Trophoblast cell (in vitro differentiated cells and primary cell): ENCODE data around the gene KCNB1.

Experiments
- DNase-seq, 2 donors: peaks; one replicate each; pipeline ENCODE4 v3.0.0-alpha.2; 2016
- H2AFZ ChIP-seq: 2 replicates; pipeline ENCODE4 v1.6.1; 2013; ENCODE audit warnings: low read length, moderate library complexity, mild to moderate bottlenecking; ENCODE audit not compliant: insufficient read depth, poor library complexity
- H2AK5ac ChIP-seq: 2 replicates; pipeline ENCODE4 v1.6.1; 2013; ENCODE audit warnings: mild to moderate bottlenecking, low read length
- H2BK120ac ChIP-seq: 2 replicates; pipeline ENCODE4 v1.6.1; 2013; ENCODE audit warnings: low read length, mild to moderate bottlenecking, moderate library complexity; ENCODE audit not compliant: insufficient read depth, poor library complexity
- H2BK12ac ChIP-seq: 2 replicates; pipeline ENCODE4 v1.6.1; 2013; ENCODE audit warnings: mild to moderate bottlenecking, low read length, moderate library complexity
- H2BK5ac ChIP-seq: 2 replicates; pipeline ENCODE4 v1.6.1; 2013; ENCODE audit warnings: low read length, low read depth, moderate library complexity, mild to moderate bottlenecking; ENCODE audit not compliant: poor library complexity
- H3K14ac ChIP-seq: 2 replicates; pipeline ENCODE4 v1.6.1; 2013; ENCODE audit warnings: mild to moderate bottlenecking, low read length
- H3K18ac ChIP-seq: 2 replicates; pipeline ENCODE4 v1.6.1; 2013; ENCODE audit warnings: mild to moderate bottlenecking, low read length
- H3K23ac ChIP-seq: 2 replicates; pipeline ENCODE4 v1.6.1; 2013; ENCODE audit warnings: low read length
- H3K27ac ChIP-seq: 2 replicates; pipeline ENCODE4 v1.5.1; 2013; ENCODE audit warnings: low read depth, mild to moderate bottlenecking, inconsistent platforms, low read length, moderate library complexity
- H3K27me3 ChIP-seq: 2 replicates; pipeline ENCODE4 v1.6.1; 2013; ENCODE audit warnings: inconsistent platforms, mild to moderate bottlenecking, low read length, moderate library complexity; ENCODE audit not compliant: insufficient read depth
- H3K36me3 ChIP-seq, 2 experiments: 1 replicate in 1 of 2; 2 replicates in 1 of 2; pipeline ENCODE4 v1.6.1; 2013; ENCODE audit warnings: low read length in 2 of 2, mild to moderate bottlenecking in 2 of 2, moderate library complexity in 1 of 2; ENCODE audit not compliant: insufficient read depth in 2 of 2, control insufficient read depth in 1 of 2
- H3K4ac ChIP-seq: 2 replicates; pipeline ENCODE4 v1.6.1; 2013; ENCODE audit warnings: low read depth, mild to moderate bottlenecking, low read length, moderate library complexity
- H3K4me1 ChIP-seq, 2 experiments: 1 replicate in 1 of 2; 2 replicates in 1 of 2; pipeline ENCODE4 v1.6.1; 2013; ENCODE audit warnings: low read length in 2 of 2, mild to moderate bottlenecking in 2 of 2, moderate library complexity in 1 of 2; ENCODE audit not compliant: insufficient read depth in 2 of 2, control insufficient read depth in 1 of 2
- H3K4me2 ChIP-seq: 2 replicates; pipeline ENCODE4 v1.6.1; 2013; ENCODE audit warnings: inconsistent platforms, mild to moderate bottlenecking, low read length, moderate library complexity
- H3K4me3 ChIP-seq: 2 replicates; pipeline ENCODE4 v1.5.1; 2013; ENCODE audit warnings: mild to moderate bottlenecking, low read depth, low read length, inconsistent platforms
- H3K79me1 ChIP-seq: one replicate; pipeline ENCODE4 v1.6.1; 2013; ENCODE audit warnings: low read length
- H3K79me2 ChIP-seq: 2 replicates; pipeline ENCODE4 v1.6.1; 2013; ENCODE audit warnings: low read length, mild to moderate bottlenecking; ENCODE audit not compliant: control insufficient read depth, insufficient read depth, poor library complexity
- H3K9ac ChIP-seq: 2 replicates; pipeline ENCODE4 v1.6.1; 2013; ENCODE audit warnings: mild to moderate bottlenecking, low read length
- H3K9me3 ChIP-seq: 2 replicates; pipeline ENCODE4 v1.6.1; 2013; ENCODE audit warnings: low read depth, mild to moderate bottlenecking, control low read depth, inconsistent platforms, low read length; ENCODE audit not compliant: insufficient read depth
- H4K12ac ChIP-seq: 2 replicates; pipeline ENCODE4 v1.6.1; 2013; ENCODE audit warnings: low read depth, mild to moderate bottlenecking, low read length, moderate library complexity
- H4K8ac ChIP-seq: 2 replicates; pipeline ENCODE4 v1.6.1; 2013; ENCODE audit warnings: low read depth, mild to moderate bottlenecking, low read length, moderate library complexity
- H4K91ac ChIP-seq: one replicate; pipeline ENCODE4 v1.6.1; 2013; ENCODE audit warnings: low read depth, mild to moderate bottlenecking, low read length, moderate library complexity
- WGBS: extraction: QIAGEN DNeasy Blood & Tissue Kit; methylation state at CpG from one replicate; pipeline ENCODE4 v1.1.7; 2013; ENCODE audit warnings: missing lambda C conversion rate; ENCODE audit not compliant: insufficient read length, insufficient coverage; ENCODE audit errors: extremely low coverage; 5-methylcytosine and 5-hydroxymethylcytosine counted together

Gene KCNB1

GRCh38 chr20:49513517-49513916, 31.0 kb upstream of the KCNB1 start:
- H4K8ac ChIP-seq, result no peak overlapping the region
- no peak overlapping the region for H2BK5ac ChIP-seq
- H3K14ac ChIP-seq, result no peak overlapping the region
- no peaks in the 10 kb centered on the region for H3K79me2 ChIP-seq
- no peak overlapping the region for H3K23ac ChIP-seq
- H2AFZ ChIP-seq, result no peak overlapping the region
- no peaks in the 10 kb centered on the region for H3K9me3 ChIP-seq
- no peaks in the 10 kb centered on the region for H3K27me3 ChIP-seq
- H2BK120ac ChIP-seq, result no peak overlapping the region
- no peak overlapping the region for H3K27ac ChIP-seq
- no peak overlapping the region for H3K9ac ChIP-seq
- no CpG with 5 or more reads among the region's 2 CpGs for WGBS
- no peak for DNase-seq
- no peak overlapping the region for H3K4me2 ChIP-seq
- H2AK5ac ChIP-seq, result no peak overlapping the region
- no peak overlapping the region for H3K4ac ChIP-seq
- H4K12ac ChIP-seq, result no peak overlapping the region
- no peak overlapping the region for H3K4me3 ChIP-seq
- no peaks in the 10 kb centered on the region for H3K79me1 ChIP-seq
- H3K4me1 ChIP-seq, result peaks cover 3 to 5% of the 10 kb centered on the region in 2 experiments
- H3K18ac ChIP-seq, result no peak overlapping the region
- no peaks in the 10 kb centered on the region for H3K36me3 ChIP-seq
- H2BK12ac ChIP-seq, result no peak overlapping the region
- H4K91ac ChIP-seq, result no peak overlapping the region

GRCh38 chr20:49513009-49513408, 30.5 kb upstream of the KCNB1 start:
- no peak overlapping the region for H2BK120ac ChIP-seq
- H3K18ac ChIP-seq, result no peak overlapping the region
- H3K14ac ChIP-seq, result no peak overlapping the region
- H3K4ac ChIP-seq, result no peak overlapping the region
- no peak overlapping the region for H3K23ac ChIP-seq
- H3K36me3 ChIP-seq, result peaks cover under 1 to 2% of the 10 kb centered on the region in 2 experiments
- H3K4me2 ChIP-seq, result no peak overlapping the region
- WGBS, result no CpG with 5 or more reads among the region's 11 CpGs
- no peak for DNase-seq
- no peak overlapping the region for H4K91ac ChIP-seq
- H3K4me1 ChIP-seq, result peaks cover 3 to 5% of the 10 kb centered on the region in 2 experiments
- H3K79me2 ChIP-seq, result no peaks in the 10 kb centered on the region
- H4K12ac ChIP-seq, result no peak overlapping the region
- H4K8ac ChIP-seq, result no peak overlapping the region
- no peaks in the 10 kb centered on the region for H3K9me3 ChIP-seq
- H2AK5ac ChIP-seq, result no peak overlapping the region
- no peak overlapping the region for H3K27ac ChIP-seq
- no peak overlapping the region for H3K9ac ChIP-seq
- no peak overlapping the region for H3K4me3 ChIP-seq
- no peaks in the 10 kb centered on the region for H3K79me1 ChIP-seq
- no peaks in the 10 kb centered on the region for H3K27me3 ChIP-seq
- no peak overlapping the region for H2BK12ac ChIP-seq
- H2BK5ac ChIP-seq, result no peak overlapping the region
- no peak overlapping the region for H2AFZ ChIP-seq

- Histone ChIP-seq H2AK5ac (no peak overlapping the region), H3K36me3 (peaks cover 5 to 8% of the 10 kb centered on the region in 2 experiments), H3K9me3 (no peaks in the 10 kb centered on the region), H2BK12ac (no peak overlapping the region), H4K8ac (no peak overlapping the region), H4K91ac (no peak overlapping the region), H4K12ac (no peak overlapping the region), H3K14ac (no peak overlapping the region), H3K27ac (no peak overlapping the region), H3K4me3 (no peak overlapping the region), H3K27me3 (no peaks in the 10 kb centered on the region), H3K79me1 (no peaks in the 10 kb centered on the region), H3K18ac (no peak overlapping the region), H2BK5ac (no peak overlapping the region), H3K9ac (no peak overlapping the region), H3K4ac (no peak overlapping the region), H3K4me2 (no peak overlapping the region), H2BK120ac (no peak overlapping the region), H3K79me2 (no peaks in the 10 kb centered on the region), H2AFZ (no peak overlapping the region), H3K4me1 (peaks cover 3 to 5% of the 10 kb centered on the region in 2 experiments), H3K23ac (no peak overlapping the region)
- DNase-seq, result no peak
- WGBS, result 100% methylated on average over 1 of the region's 2 CpGs
Measured at GRCh38 chr20:49511788-49512525, 29.5 kb upstream of the KCNB1 start.

GRCh38 chr20:49510562-49511122, 28.2 kb upstream of the KCNB1 start:
- Histone ChIP-seq H4K91ac (no peak overlapping the region), H3K4me2 (peak overlapping the region; percentile 45), H3K36me3 (peaks cover 5 to 9% of the 10 kb centered on the region in 2 experiments), H4K8ac (no peak overlapping the region), H3K9me3 (no peaks in the 10 kb centered on the region), H3K18ac (no peak overlapping the region), H2AFZ (no peak overlapping the region), H2BK12ac (no peak overlapping the region), H3K27me3 (no peaks in the 10 kb centered on the region), H4K12ac (no peak overlapping the region), H3K4me1 (peaks cover 3 to 5% of the 10 kb centered on the region in 2 experiments), H3K4me3 (no peak overlapping the region), H3K27ac (no peak overlapping the region), H3K79me2 (no peaks in the 10 kb centered on the region), H3K4ac (no peak overlapping the region), H2BK5ac (no peak overlapping the region), H3K23ac (no peak overlapping the region), H2BK120ac (no peak overlapping the region), H3K9ac (no peak overlapping the region), H2AK5ac (no peak overlapping the region), H3K14ac (no peak overlapping the region), H3K79me1 (no peaks in the 10 kb centered on the region)
- DNase-seq, result peak; percentile 42 to 75
- no CpG with 5 or more reads among the region's 12 CpGs for WGBS
